ENCODE measurements around the gene TMEM144. TPM values are rescaled to one million over a fixed set of nuclear protein-coding genes. Genes with fewer than 3 reads are reported as not detected.

The TMEM144 gene
- total RNA-seq, 2 experiments from 2014 or later: 0.29 TPM; not detected in 1

DNA sequence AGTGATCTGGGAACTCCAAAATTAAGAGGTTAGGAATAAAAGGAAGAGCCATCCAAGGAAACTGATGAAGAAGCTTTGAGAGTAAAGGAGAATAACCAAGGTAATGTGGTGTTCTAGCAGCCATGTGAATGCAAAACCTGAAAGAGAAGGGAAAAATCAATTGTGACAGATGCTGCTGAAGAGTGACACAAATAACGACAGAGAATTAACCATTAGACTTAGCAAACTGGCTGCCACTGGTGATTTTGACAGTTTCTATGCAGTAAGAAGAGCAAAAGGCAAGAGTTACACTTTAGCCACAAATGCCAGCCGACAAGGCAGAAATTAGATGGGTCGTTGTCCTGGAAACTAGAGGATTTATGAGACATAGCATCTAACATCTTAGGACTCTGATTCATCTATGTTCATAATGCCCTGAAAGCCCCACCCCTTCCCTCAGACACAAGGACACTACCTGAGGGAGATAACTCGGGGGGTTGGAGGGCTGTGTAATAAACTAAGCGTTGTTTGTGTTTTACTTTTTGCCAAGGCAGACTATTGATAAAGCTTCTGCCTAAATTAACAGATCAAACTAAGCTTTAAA lies 13.0 kb upstream of the TMEM144 start:
- intact Hi-C loops (cut with micrococcal nuclease): no loop called here
- Mint-ChIP-seq H3K9me3 (no peaks in the 10 kb centered on the region), H3K4me3 (no peak overlapping the region), H3K27me3 (no peaks in the 10 kb centered on the region), H3K36me3 (no peaks in the 10 kb centered on the region), H3K4me1 (ENCODE audit: low read depth) (no peaks in the 10 kb centered on the region), H3K27ac (no peak overlapping the region)
- ChIA-PET POLR2A (no interaction called here), CTCF (no interaction called here)
- no peak for DNase-seq

DNA sequence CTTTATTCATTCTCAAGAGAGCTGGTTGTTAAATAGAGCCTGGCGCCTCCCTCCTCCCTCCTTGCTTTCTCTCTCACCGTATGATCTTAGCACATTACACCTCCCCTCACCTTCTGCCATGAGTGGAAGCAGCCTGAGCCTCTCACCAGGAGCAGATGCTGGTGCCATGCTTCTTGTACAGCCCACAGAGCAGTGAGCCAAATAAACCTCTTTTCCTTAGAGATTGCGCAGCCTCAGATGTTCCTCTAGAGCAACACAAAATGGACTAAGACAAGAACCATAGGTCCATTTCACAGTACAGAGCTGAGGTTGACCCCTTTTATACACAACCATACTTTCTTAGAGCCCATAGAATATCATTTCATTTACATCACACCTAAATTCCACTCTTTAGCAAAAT lies 10.1 kb upstream of the TMEM144 start:
- intact Hi-C loops (cut with micrococcal nuclease): no loop called here
- H3K36me3 Mint-ChIP-seq: no peaks in the 10 kb centered on the region
- H3K4me1 Mint-ChIP-seq (ENCODE audit: low read depth): no peaks in the 10 kb centered on the region
- ChIA-PET POLR2A (no interaction called here), CTCF (no interaction called here)
- no peak overlapping the region for H3K4me3 Mint-ChIP-seq
- no peaks in the 10 kb centered on the region for H3K9me3 Mint-ChIP-seq
- no peaks in the 10 kb centered on the region for H3K27me3 Mint-ChIP-seq
- DNase-seq: no peak
- no peak overlapping the region for H3K27ac Mint-ChIP-seq

DNA sequence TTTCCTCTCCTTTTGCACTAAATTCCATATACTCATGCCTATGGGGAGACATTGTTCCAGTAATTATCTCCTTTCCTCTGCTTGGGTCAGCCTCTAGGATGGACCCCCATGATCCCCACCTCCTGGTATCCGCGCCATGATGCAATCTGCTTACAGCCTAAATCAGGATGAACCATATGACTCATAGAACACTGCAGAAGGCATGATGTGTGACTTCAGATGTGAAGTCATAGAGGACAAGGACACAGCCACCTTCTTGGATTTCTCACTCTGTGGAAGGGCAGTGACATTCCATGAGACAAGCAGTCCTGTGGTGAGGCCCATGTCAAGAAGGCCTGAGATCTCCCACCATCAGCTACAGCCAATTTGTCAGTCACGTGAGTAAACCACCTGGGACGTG lies 9.0 kb upstream of the TMEM144 start:
- intact Hi-C loops (cut with micrococcal nuclease): no loop called here
- H3K4me1 Mint-ChIP-seq (ENCODE audit: low read depth): no peaks in the 10 kb centered on the region
- H3K27me3 Mint-ChIP-seq: no peaks in the 10 kb centered on the region
- CTCF ChIA-PET: no interaction called here
- H3K4me3 Mint-ChIP-seq: no peak overlapping the region
- POLR2A ChIA-PET: no interaction called here
- no peaks in the 10 kb centered on the region for H3K36me3 Mint-ChIP-seq
- H3K9me3 Mint-ChIP-seq: no peaks in the 10 kb centered on the region
- no peak overlapping the region for H3K27ac Mint-ChIP-seq
- DNase-seq: no peak

DNA sequence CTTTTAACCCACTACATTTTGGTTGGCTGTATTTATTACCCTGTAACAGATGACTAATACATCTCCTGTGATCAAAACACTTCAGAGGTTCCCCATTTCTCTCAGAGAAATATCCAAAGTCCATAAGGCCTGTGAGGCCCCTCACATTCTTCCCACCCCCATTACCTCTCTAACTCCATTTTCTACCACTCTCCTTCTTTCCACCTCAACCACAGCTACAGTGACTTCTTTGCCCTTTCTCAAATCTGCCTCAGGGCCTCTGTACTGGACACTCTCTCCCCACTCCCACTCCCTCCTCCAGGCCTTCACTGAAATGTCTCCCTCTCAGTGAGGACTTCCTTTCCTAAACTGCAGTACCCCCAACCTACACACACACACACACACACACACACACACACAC lies 8.4 kb upstream of the TMEM144 start:
- Mint-ChIP-seq H3K4me1 (ENCODE audit: low read depth) (no peaks in the 10 kb centered on the region), H3K9me3 (no peaks in the 10 kb centered on the region), H3K36me3 (no peaks in the 10 kb centered on the region), H3K4me3 (no peak overlapping the region), H3K27ac (no peak overlapping the region), H3K27me3 (no peaks in the 10 kb centered on the region)
- CTCF ChIA-PET: no interaction called here
- POLR2A ChIA-PET: no interaction called here
- DNase-seq: no peak
- intact Hi-C loops (cut with micrococcal nuclease): no loop called here

DNA sequence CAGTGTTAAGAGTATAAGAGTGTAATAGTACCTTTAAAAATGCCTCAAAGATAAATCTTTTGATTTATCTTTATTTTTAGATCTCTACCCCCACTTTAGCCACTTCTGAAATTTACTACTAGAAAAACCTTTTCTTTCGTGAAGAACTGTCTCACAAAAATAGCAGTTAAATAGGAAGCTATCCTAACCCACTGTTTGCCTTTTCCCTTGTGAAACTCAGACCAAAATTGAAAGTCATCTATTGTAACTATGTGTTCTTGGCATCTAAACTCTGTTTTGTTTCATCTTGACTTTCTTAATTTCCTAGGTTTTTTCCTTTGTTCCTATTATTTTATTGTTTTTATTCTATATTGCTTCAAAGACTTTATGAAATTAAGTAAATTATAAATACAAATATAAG lies 7.8 kb upstream of the TMEM144 start:
- DNase-seq: no peak
- no peak overlapping the region for H3K4me3 Mint-ChIP-seq
- no peak overlapping the region for H3K27ac Mint-ChIP-seq
- ChIA-PET POLR2A (no interaction called here), CTCF (no interaction called here)
- no peaks in the 10 kb centered on the region for H3K27me3 Mint-ChIP-seq
- intact Hi-C loops (cut with micrococcal nuclease): no loop called here
- no peaks in the 10 kb centered on the region for H3K36me3 Mint-ChIP-seq
- peaks cover 2% of the 10 kb centered on the region for H3K9me3 Mint-ChIP-seq
- H3K4me1 Mint-ChIP-seq (ENCODE audit: low read depth): no peaks in the 10 kb centered on the region

DNA sequence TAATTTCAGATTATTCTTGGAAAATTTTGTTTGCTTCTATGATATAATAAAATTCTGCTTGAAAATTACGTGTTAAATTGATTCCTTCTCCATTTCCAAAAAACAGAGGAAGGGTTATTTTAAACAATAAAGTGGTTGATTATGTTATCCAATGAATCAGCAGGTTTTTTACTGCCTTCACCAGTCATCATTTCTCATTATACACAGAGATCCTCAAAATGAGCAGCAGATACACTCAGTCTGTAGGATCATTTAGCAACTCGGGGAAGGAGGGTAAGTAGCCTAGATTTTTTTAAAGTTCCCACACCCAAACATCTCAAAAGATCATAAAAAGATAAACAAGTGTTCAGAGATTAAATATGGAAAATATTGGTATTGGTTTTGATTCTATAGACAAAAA lies 6.8 kb upstream of the TMEM144 start:
- ChIA-PET CTCF (no interaction called here), POLR2A (no interaction called here)
- H3K27ac Mint-ChIP-seq: no peak overlapping the region
- H3K9me3 Mint-ChIP-seq: peaks cover 6% of the 10 kb centered on the region
- intact Hi-C loops (cut with micrococcal nuclease): no loop called here
- no peaks in the 10 kb centered on the region for H3K4me1 Mint-ChIP-seq (ENCODE audit: low read depth)
- H3K27me3 Mint-ChIP-seq: no peaks in the 10 kb centered on the region
- no peak for DNase-seq
- H3K36me3 Mint-ChIP-seq: no peaks in the 10 kb centered on the region
- no peak overlapping the region for H3K4me3 Mint-ChIP-seq

DNA sequence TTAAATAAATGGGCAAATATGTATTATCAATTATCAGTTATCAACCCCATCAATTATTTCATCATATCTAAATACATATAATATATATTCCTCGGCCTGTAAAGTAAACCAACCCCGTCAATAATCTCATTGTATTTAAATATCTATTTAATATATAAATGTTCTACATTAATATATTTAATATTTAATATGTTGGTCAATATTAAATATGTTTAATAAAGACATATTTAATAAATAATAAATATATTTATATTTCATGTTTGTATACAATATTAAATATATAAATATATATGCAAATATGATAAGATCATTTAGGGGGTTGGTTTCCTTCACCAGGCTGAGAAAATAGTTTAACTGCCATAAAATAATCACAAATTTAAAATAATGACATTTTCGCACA lies 6.4 kb upstream of the TMEM144 start:
- ChIA-PET POLR2A (no interaction called here), CTCF (no interaction called here)
- intact Hi-C loops (cut with micrococcal nuclease): no loop called here
- H3K4me1 Mint-ChIP-seq (ENCODE audit: low read depth): no peaks in the 10 kb centered on the region
- H3K9me3 Mint-ChIP-seq: peaks cover 6% of the 10 kb centered on the region
- no peak overlapping the region for H3K4me3 Mint-ChIP-seq
- no peak overlapping the region for H3K27ac Mint-ChIP-seq
- H3K27me3 Mint-ChIP-seq: no peaks in the 10 kb centered on the region
- no peak for DNase-seq
- no peaks in the 10 kb centered on the region for H3K36me3 Mint-ChIP-seq

DNA sequence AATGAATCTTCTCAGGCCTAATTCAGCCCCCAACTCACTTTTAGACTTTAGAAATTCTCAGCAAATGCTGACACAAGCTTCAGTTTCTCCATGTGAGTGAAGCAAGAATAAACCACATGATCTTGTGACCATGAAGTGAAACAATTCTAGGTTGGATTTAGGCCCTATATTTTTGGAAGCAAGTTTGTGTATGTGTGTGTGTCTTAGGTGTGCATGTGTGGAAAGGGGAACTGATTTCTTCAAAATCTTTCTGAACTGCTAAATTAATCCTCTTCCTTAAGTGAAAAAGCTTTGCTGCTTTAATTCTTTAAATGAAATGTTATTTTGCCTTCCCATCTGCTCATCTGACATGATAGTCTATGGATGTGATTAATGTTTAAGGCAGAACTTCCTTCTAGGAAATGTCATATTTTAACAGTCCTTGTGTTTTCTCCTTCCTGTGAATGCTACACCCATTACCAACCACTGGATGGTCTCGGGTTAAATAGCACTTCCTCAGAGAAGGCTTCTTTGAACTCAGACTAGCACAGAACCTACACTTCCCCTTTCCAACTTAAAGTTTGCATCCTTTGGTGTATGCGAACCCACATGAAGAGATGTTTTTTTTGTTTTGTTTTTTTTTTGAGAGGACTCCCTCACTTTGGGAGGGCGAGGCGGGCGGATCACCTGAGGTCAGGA lies 1.2 kb upstream of the TMEM144 start:
- no peak overlapping the region for H3K4me3 Mint-ChIP-seq
- DNase-seq: no peak
- H3K27ac Mint-ChIP-seq: no peak overlapping the region
- intact Hi-C loops (cut with micrococcal nuclease): no loop called here
- peaks cover 13% of the 10 kb centered on the region for H3K4me1 Mint-ChIP-seq (ENCODE audit: low read depth)
- H3K27me3 Mint-ChIP-seq: peaks cover 21% of the 10 kb centered on the region
- ChIA-PET POLR2A (no interaction called here), CTCF (no interaction called here)
- H3K9me3 Mint-ChIP-seq: peaks cover 6% of the 10 kb centered on the region
- no peaks in the 10 kb centered on the region for H3K36me3 Mint-ChIP-seq

DNA sequence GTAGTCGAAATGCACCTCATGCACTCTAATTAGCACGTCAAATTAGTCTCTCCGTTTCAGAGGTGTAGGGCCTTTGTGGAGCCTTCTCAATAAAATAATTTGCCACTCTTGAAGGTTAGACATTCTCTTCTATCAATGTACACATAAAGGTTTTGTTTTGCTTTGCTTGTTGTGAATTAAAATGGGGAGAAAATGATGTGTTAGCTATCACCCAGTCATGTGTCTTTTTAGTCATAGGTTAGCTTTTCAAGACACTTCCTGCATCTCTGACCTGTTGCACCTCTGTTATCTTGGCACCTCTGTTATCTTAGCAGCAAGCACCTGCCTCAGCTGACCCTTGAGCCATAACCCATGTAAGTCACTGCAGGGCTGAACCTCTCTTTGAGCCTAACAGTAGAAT lies 936 bp downstream of the TMEM144 start:
- CTCF ChIA-PET: no interaction called here
- POLR2A ChIA-PET: no interaction called here
- intact Hi-C loops (cut with micrococcal nuclease): no loop called here

DNA sequence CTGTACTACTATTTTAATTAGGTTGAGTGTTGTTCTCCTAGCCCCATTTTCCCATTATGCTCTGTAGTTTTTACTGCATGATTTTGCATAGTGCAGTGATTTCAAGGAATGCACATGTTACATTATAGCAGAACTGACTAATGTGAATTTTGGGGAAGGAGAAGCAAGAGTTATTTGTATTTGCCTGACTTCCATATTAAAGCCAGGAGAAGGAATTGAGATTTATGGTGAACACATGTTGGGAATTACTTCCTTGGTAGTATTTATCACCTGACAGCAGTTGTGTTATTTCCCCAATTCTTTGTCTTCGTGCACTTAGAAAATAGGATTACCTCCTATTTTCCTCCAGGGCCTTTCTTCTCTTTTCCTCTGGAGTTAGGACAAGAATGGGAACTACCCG lies 3.2 kb downstream of the TMEM144 start:
- intact Hi-C loops (cut with micrococcal nuclease): no loop called here
- ChIA-PET POLR2A (no interaction called here), CTCF (no interaction called here)
- peaks cover 13% of the 10 kb centered on the region for H3K4me1 Mint-ChIP-seq (ENCODE audit: low read depth)
- H3K27ac Mint-ChIP-seq: no peak overlapping the region
- no peaks in the 10 kb centered on the region for H3K9me3 Mint-ChIP-seq
- no peak overlapping the region for H3K4me3 Mint-ChIP-seq
- DNase-seq: no peak
- no peaks in the 10 kb centered on the region for H3K36me3 Mint-ChIP-seq
- H3K27me3 Mint-ChIP-seq: peaks cover 23% of the 10 kb centered on the region

More for the DNA sequence above, 936 bp downstream of the TMEM144 start:
- no peaks in the 10 kb centered on the region for H3K36me3 Mint-ChIP-seq
- H3K4me1 Mint-ChIP-seq (ENCODE audit: low read depth): peaks cover 13% of the 10 kb centered on the region
- H3K27ac Mint-ChIP-seq: no peak overlapping the region
- no peak for DNase-seq
- H3K9me3 Mint-ChIP-seq: peaks cover 6% of the 10 kb centered on the region
- H3K27me3 Mint-ChIP-seq: peaks cover 23% of the 10 kb centered on the region
- H3K4me3 Mint-ChIP-seq: no peak overlapping the region

DNA sequence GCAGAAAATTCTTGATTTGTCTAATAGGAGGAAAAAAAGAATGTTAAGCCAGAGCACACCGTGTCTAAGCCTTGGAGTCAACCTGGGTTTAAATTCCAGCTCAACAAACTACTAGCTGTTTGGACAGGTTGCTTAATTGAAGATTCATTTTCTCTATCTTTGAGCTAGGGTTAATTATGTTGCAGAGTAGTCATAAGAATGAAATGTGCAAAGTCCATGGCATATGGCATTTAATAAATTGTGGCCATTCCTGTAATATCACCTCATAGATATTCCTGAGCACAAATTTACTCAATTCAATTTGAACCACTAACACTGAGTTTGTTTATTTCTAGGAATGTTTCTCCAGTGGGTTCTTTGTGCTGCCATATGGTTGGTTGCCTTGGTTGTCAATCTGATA lies 4.6 kb downstream of the TMEM144 start:
- H3K27ac Mint-ChIP-seq: no peak overlapping the region
- H3K9me3 Mint-ChIP-seq: no peaks in the 10 kb centered on the region
- intact Hi-C loops (cut with micrococcal nuclease): no loop called here
- peaks cover 11% of the 10 kb centered on the region for H3K4me1 Mint-ChIP-seq (ENCODE audit: low read depth)
- CTCF ChIA-PET: no interaction called here
- H3K27me3 Mint-ChIP-seq: peaks cover 17% of the 10 kb centered on the region
- no peaks in the 10 kb centered on the region for H3K36me3 Mint-ChIP-seq
- no peak for DNase-seq
- H3K4me3 Mint-ChIP-seq: no peak overlapping the region
- POLR2A ChIA-PET: no interaction called here

DNA sequence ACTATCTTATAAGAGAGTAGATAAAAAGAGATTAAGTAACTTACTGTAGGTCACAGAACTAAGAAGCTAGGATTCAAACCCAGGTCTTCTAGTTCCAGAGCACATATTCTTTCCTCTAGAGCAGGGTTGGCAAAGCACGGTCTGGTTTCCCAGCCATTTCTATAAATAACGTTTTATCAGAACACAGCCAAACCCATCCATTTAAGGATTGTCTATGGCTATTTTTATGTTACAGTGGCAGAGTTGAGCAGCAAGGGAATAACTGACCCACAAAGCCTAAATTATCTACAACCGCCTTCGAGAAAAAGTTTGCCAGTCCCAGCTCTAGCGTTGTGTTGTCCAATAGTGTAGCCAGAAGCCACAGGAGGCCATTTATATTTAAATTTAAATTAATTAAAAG lies 7.5 kb downstream of the TMEM144 start:
- Mint-ChIP-seq H3K4me3 (no peak overlapping the region), H3K36me3 (no peaks in the 10 kb centered on the region), H3K9me3 (no peaks in the 10 kb centered on the region), H3K27ac (no peak overlapping the region), H3K4me1 (ENCODE audit: low read depth) (no peaks in the 10 kb centered on the region), H3K27me3 (peaks cover 6% of the 10 kb centered on the region)
- ChIA-PET POLR2A (no interaction called here), CTCF (no interaction called here)
- intact Hi-C loops (cut with micrococcal nuclease): no loop called here
- no peak for DNase-seq

DNA sequence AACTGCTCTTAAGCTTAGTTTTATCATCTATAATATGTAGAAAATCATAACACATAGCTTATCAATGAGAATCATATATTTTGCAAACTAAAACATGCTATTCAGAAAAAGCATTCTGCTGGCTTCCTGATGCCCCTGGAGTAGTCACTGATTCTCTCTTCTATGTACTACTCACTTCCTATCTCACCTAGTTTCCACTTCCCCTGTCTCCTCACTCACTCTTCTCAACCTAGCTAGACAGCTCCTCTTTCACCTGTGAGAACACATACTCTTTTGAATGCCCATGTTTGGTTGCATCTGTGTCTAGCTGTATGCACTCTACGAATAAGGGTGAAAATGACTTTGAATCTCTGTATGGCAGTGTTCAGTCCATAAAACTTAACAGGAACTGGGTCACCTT lies 9.3 kb downstream of the TMEM144 start:
- intact Hi-C loops (cut with micrococcal nuclease): no loop called here
- Mint-ChIP-seq H3K9me3 (no peaks in the 10 kb centered on the region), H3K27me3 (no peaks in the 10 kb centered on the region), H3K4me3 (no peak overlapping the region), H3K27ac (no peak overlapping the region), H3K4me1 (ENCODE audit: low read depth) (no peaks in the 10 kb centered on the region), H3K36me3 (no peaks in the 10 kb centered on the region)
- ChIA-PET CTCF (no interaction called here), POLR2A (no interaction called here)
- DNase-seq: no peak

All from activated CD4-positive, alpha-beta memory T cell treated with anti-CD3 and anti-CD28 coated beads for 36 hours (primary cell).